Liver (tissue), 9 donors: Measurements from ENCODE around the gene LRP1-AS. TPM values are rescaled to one million over a fixed set of nuclear protein-coding genes. Genes with fewer than 3 reads are reported as not detected.

Experiments used
- DNase-seq: peaks from one replicate; pipeline ENCODE4 v3.0.0-alpha.2; 2017; ENCODE audit warnings: low spot score
- H3K27ac ChIP-seq, 2 donors: one replicate each; pipeline ENCODE4 v1.7.0; 2013; ENCODE audit warnings: inconsistent platforms in 2 of 2, low read length in 2 of 2, control low read depth in 1 of 2, low read depth in 1 of 2, mild to moderate bottlenecking in 1 of 2
- H3K27me3 ChIP-seq, 4 donors: one replicate each; pipeline versions ENCODE4 v1.6.1 to v1.7.0; 2013; ENCODE audit warnings: low read length in 3 of 4, inconsistent platforms in 1 of 4, mild to moderate bottlenecking in 1 of 4, moderate library complexity in 1 of 4; ENCODE audit not compliant: control insufficient read depth in 4 of 4, insufficient read depth in 4 of 4
- H3K36me3 ChIP-seq, 4 donors: one replicate each; pipeline versions ENCODE4 v1.6.1 to v1.7.0; 2013; ENCODE audit warnings: low read length in 3 of 4, mild to moderate bottlenecking in 3 of 4, low read depth in 1 of 4, moderate library complexity in 1 of 4; ENCODE audit not compliant: control insufficient read depth in 4 of 4, insufficient read depth in 3 of 4
- H3K4me1 ChIP-seq, 4 donors: one replicate each; pipeline versions ENCODE4 v1.6.1 to v1.7.0; 2013; ENCODE audit warnings: low read length in 3 of 4, mild to moderate bottlenecking in 3 of 4, moderate library complexity in 1 of 4; ENCODE audit not compliant: control insufficient read depth in 4 of 4, insufficient read depth in 4 of 4
- H3K4me3 ChIP-seq, 3 donors: one replicate each; pipeline versions ENCODE4 v1.6.1 to v1.7.0; 2013; ENCODE audit warnings: low read length in 3 of 3, control low read depth in 1 of 3, low read depth in 1 of 3, mild to moderate bottlenecking in 1 of 3
- H3K9ac ChIP-seq, 2 donors: one replicate each; pipeline ENCODE4 v1.7.0; 2013; ENCODE audit warnings: low read length in 2 of 2, mild to moderate bottlenecking in 2 of 2, moderate library complexity in 2 of 2, control low read depth in 1 of 2, low read depth in 1 of 2
- H3K9me3 ChIP-seq, 4 donors: one replicate each; pipeline versions ENCODE4 v1.6.1 to v1.7.0; 2013; ENCODE audit warnings: low read length in 3 of 4; ENCODE audit not compliant: control insufficient read depth in 4 of 4
- ATF3 ChIP-seq: IDR thresholded peaks from 2 replicates; pipeline ENCODE4 v1.6.1; 2016; ENCODE audit warnings: antibody characterized with exemption
- CTCF ChIP-seq: fragments of 150-350 bp; IDR thresholded peaks from 2 replicates; pipeline ENCODE4 v1.5.1; 2017; ENCODE audit warnings: improper control_type of control experiment, low read depth, low read length; ENCODE audit not compliant: missing input control
- EGR1 ChIP-seq, 2 donors: IDR thresholded peaks; 2 replicates each; pipeline ENCODE4 v1.6.1; 2016 to 2018; ENCODE audit warnings: antibody characterized with exemption in 2 of 2, low read depth in 2 of 2
- FOXA1 ChIP-seq: IDR thresholded peaks from 2 replicates; pipeline ENCODE4 v1.6.1; 2016; ENCODE audit warnings: antibody characterized with exemption
- FOXA2 ChIP-seq: IDR thresholded peaks from 2 replicates; pipeline ENCODE4 v1.6.1; 2016; ENCODE audit warnings: antibody characterized with exemption
- GABPA ChIP-seq, 2 donors: IDR thresholded peaks in 1 of 2; conservative IDR thresholded peaks in 1 of 2; 2 replicates each; pipeline ENCODE4 v1.6.1; 2016; ENCODE audit warnings: antibody characterized with exemption in 2 of 2, mild to moderate bottlenecking in 1 of 2, moderate library complexity in 1 of 2
- HNF4A ChIP-seq, 2 donors: conservative IDR thresholded peaks; 2 replicates each; pipeline ENCODE4 v1.6.1; 2016; ENCODE audit warnings: antibody characterized with exemption in 2 of 2, mild to moderate bottlenecking in 2 of 2
- HNF4G ChIP-seq: IDR thresholded peaks from 2 replicates; pipeline ENCODE4 v1.6.1; 2016; ENCODE audit warnings: antibody characterized with exemption
- JUND ChIP-seq, 2 donors: IDR thresholded peaks; 2 replicates each; pipeline ENCODE4 v1.6.1; 2016; ENCODE audit warnings: antibody characterized with exemption in 2 of 2
- MAX ChIP-seq: IDR thresholded peaks from 2 replicates; pipeline ENCODE4 v1.6.1; 2016; ENCODE audit warnings: antibody characterized with exemption
- NR2F2 ChIP-seq: IDR thresholded peaks from 2 replicates; pipeline ENCODE4 v1.6.1; 2016; ENCODE audit warnings: antibody characterized with exemption
- RAD21 ChIP-seq, 2 donors: IDR thresholded peaks; 2 replicates each; pipeline ENCODE4 v1.6.1; 2016; ENCODE audit warnings: antibody characterized with exemption in 2 of 2, mild to moderate bottlenecking in 2 of 2
- REST ChIP-seq: IDR thresholded peaks from 2 replicates; pipeline ENCODE4 v1.6.1; 2016; ENCODE audit warnings: antibody characterized with exemption, mild to moderate bottlenecking
- RXRA ChIP-seq, 2 donors: IDR thresholded peaks; 2 replicates each; pipeline ENCODE4 v1.6.1; 2017 to 2018; ENCODE audit warnings: antibody characterized with exemption in 2 of 2, mild to moderate bottlenecking in 1 of 2
- SP1 ChIP-seq: IDR thresholded peaks from 2 replicates; pipeline ENCODE4 v1.6.1; 2018; ENCODE audit warnings: antibody characterized with exemption, mild to moderate bottlenecking
- TAF1 ChIP-seq: conservative IDR thresholded peaks from 2 replicates; pipeline ENCODE4 v1.6.1; 2016; ENCODE audit warnings: antibody characterized with exemption, mild to moderate bottlenecking
- YY1 ChIP-seq: IDR thresholded peaks from 2 replicates; pipeline ENCODE4 v1.6.1; 2016; ENCODE audit warnings: antibody characterized with exemption, mild to moderate bottlenecking
- ZBTB33 ChIP-seq: IDR thresholded peaks from 2 replicates; pipeline ENCODE4 v1.6.1; 2016; ENCODE audit warnings: antibody characterized with exemption
- WGBS: extraction: QIAGEN DNeasy Blood & Tissue Kit; methylation state at CpG from one replicate; pipeline ENCODE4 v1.1.7; 2013; 5-methylcytosine and 5-hydroxymethylcytosine counted together
- polyA plus RNA-seq, 2 donors: library from polyadenylated mRNA; stranded (reverse) in 1 of 2; unstranded in 1 of 2; fragments of 200-250 nt in 1 of 2; fragments of >200 nt in 1 of 2; fragmentation: Nextera tagmentation in 1 of 2; extraction: Ambion mirVana in 1 of 2; gene quantifications; one replicate each; pipeline versions ENCODE4 v1.2.1 to v1.2.3, GENCODE V29; 2013 to 2015
- total RNA-seq, 2 donors: library from RNA; depleted of rRNA; stranded (reverse); fragments of >200 nt; gene quantifications; one replicate each; pipeline ENCODE4 v1.2.3, GENCODE V29; 2014
- donor health status: healthy.
- donor health status: healthy.
- donor health status: healthy.
- donor health status: healthy.
- donor health status: healthy.

The LRP1-AS gene
- total and polyA plus RNA-seq, 4 donors, result not detected

- H3K4me3 ChIP-seq, result no peak overlapping the region
- DNase-seq, result no peak
- peaks cover 54 to 100% (median 83%) of the 10 kb centered on the region in 4 donors for H3K36me3 ChIP-seq
- H3K4me1 ChIP-seq, result no peaks in the 10 kb centered on the region
- H3K27me3 ChIP-seq, result no peaks in the 10 kb centered on the region
- H3K27ac ChIP-seq, result no peak overlapping the region
- 94% methylated on average over 19 of the region's 19 CpGs for WGBS
- no peak overlapping the region for H3K9ac ChIP-seq
- no peak for TF ChIP-seq CTCF
- TF ChIP-seq REST, result no peak
- TF ChIP-seq ZBTB33, result no peak
- no peak for TF ChIP-seq GABPA (IDR thresholded peaks at IDR 0.05 in 1 of 2, conservative IDR thresholded peaks at IDR 0.05 in 1 of 2)
- no peak for TF ChIP-seq EGR1 (IDR thresholded peaks at IDR 0.05; ENCODE audit: low read depth in 2 of 2)
- no peak for TF ChIP-seq RXRA (IDR thresholded peaks at IDR 0.05)
- TF ChIP-seq NR2F2, result no peak
- no peak for TF ChIP-seq FOXA1
- TF ChIP-seq HNF4A (conservative IDR thresholded peaks at IDR 0.05), result no peak
- no peak for TF ChIP-seq FOXA2
- TF ChIP-seq JUND (IDR thresholded peaks at IDR 0.05), result no peak
- no peak for TF ChIP-seq TAF1
- no peak for TF ChIP-seq YY1
- no peak for TF ChIP-seq SP1
- TF ChIP-seq RAD21 (IDR thresholded peaks at IDR 0.05), result no peak
- TF ChIP-seq HNF4G, result no peak
- no peak for TF ChIP-seq MAX
- no peak for TF ChIP-seq ATF3
- no peaks in the 10 kb centered on the region for H3K9me3 ChIP-seq
Observed at GRCh38 chr12:57195186-57195585, 47.8 kb upstream of the LRP1-AS start.
